Activated gamma-delta T cell (primary cell): ENCODE measurements around the gene ZFPM1.

Experiments used
- DNase-seq: peaks from one replicate; lab custom pipeline; 2025; lab: John Stamatoyannopoulos, UW

The ZFPM1 gene

GRCh38 chr16:88526906-88527185 lies 73.8 kb downstream of the ZFPM1 start:
- no peak for DNase-seq

GRCh38 chr16:88527186-88527936 lies 74.3 kb downstream of the ZFPM1 start:
- DNase-seq, result peak; percentile 39

GRCh38 chr16:88527937-88528743 lies 75.1 kb downstream of the ZFPM1 start:
- DNase-seq, result no peak

- no peak for DNase-seq
These were observed 75.8 kb downstream of the ZFPM1 start for GRCh38 chr16:88528902-88529318.

DNA sequence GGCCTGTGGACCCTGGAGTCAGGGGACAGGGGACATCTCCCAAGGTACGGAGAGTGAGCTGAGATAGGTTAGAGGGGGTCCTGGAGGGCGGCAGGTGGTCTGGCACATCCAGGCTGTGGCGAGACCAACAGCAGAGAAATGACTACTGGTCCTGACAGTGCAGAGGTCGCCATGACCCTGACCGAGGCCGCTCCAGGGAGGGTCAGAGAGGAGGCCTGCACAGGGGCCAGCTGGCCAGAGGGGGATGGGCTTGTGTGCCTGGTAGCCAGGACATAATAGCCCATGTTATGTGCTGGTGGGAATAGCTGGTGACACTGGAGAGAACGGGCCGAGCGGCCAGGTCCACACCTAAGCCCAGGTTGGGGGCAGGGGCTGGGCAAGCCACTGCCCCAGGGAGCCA lies 76.5 kb downstream of the ZFPM1 start:
- no peak for DNase-seq

GRCh38 chr16:88530051-88530857 lies 77.2 kb downstream of the ZFPM1 start:
- DNase-seq, result no peak

DNA sequence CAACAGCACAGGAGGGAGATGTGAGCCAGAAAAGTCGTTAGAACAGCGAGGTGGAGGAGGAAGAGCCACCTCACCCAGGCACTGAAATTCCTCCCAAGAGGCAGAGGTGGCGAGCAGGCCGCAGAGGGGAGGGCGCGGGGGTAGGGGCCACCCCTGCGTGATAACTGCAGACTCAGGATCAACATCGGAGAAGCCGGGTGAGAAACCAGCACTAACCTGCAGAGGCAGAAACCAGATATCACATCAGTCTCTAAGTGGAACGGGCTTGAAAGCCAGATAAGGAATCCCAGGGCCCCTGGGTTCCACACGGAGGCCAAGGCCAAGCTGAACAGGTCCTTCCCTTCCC lies 77.8 kb downstream of the ZFPM1 start:
- no peak for DNase-seq

DNA sequence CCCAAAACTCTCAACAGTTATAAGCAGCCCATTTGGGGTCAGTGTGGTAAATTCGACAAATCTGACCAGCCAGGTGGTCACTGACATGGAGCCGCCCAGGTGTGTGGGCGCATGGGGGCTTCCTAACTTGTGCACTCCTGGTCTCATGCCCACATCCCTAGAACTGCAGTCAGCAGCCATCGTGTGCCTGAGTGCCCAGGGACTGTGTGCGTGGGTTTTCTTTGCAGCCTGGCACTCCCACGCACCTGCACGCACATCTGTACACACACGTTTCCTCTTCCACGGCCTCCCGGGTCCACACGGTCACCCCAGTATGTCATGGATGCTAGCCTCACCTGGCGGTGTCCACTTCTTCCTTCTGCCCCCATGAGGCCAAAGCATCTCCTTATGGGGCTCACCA lies 78.3 kb downstream of the ZFPM1 start:
- no peak for DNase-seq

- DNase-seq, result no peak
These were observed 78.9 kb downstream of the ZFPM1 start for GRCh38 chr16:88531931-88532433.

GRCh38 chr16:88532434-88533241 lies 79.6 kb downstream of the ZFPM1 start:
- DNase-seq, result no peak

- DNase-seq, result no peak
These were observed 80.4 kb downstream of the ZFPM1 start for GRCh38 chr16:88533381-88533917.

DNA sequence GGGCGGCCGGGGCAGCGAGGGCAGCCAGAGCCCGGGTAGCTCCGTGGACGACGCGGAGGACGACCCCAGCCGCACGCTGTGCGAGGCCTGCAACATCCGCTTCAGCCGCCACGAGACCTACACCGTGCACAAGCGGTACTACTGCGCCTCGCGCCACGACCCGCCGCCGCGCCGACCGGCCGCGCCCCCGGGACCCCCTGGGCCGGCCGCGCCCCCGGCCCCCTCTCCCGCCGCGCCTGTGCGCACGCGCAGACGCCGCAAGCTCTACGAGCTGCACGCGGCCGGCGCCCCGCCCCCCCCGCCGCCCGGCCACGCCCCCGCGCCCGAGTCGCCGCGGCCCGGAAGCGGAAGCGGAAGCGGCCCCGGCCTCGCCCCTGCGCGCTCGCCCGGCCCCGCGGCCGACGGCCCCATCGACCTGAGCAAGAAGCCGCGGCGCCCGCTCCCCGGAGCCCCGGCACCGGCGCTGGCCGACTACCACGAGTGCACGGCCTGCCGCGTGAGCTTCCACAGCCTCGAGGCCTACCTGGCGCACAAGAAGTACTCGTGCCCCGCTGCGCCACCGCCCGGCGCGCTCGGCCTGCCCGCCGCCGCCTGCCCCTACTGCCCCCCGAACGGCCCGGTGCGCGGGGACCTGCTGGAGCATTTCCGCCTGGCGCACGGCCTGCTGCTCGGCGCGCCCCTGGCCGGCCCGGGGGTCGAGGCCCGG lies 81.0 kb downstream of the ZFPM1 start:
- peak; percentile 72 for DNase-seq

DNA sequence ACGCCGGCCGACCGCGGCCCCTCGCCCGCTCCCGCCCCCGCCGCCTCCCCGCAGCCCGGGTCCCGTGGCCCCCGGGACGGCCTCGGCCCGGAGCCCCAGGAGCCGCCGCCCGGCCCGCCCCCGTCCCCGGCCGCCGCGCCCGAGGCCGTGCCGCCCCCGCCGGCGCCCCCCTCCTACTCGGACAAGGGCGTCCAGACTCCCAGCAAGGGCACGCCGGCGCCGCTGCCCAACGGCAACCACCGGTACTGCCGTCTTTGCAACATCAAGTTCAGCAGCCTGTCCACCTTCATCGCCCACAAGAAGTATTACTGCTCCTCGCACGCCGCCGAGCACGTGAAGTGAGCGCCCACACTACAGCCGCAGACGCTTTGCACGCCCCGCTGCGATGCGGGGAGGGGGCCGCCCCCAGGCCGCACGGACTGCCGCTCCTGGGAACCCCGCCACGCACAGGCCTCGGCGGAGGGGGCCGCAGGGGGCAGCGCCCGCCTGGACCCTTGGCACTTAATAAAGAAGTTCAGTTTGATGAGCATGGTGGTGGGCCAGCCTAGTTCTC lies 81.6 kb downstream of the ZFPM1 start:
- no peak for DNase-seq

- DNase-seq, result no peak
These were observed 82.2 kb downstream of the ZFPM1 start for GRCh38 chr16:88535191-88535856.

DNA sequence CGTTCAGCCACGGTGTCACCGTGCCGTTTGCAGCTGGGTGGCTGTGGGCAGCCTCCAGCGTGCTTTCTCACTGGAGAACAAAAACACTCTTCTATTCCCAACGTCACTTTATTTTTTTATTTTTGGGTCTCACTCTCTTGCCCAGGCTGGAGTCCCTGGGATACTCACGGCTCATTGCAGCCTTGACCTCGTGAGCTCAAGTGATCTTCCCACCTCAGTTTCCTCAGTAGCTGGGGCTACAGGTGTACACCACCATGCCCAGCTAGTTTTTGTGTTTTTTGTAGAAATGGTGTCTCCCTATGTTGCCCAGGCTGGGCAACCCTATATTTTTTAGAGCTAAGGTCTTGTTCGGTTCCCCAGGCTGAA lies 82.8 kb downstream of the ZFPM1 start:
- no peak for DNase-seq

DNA sequence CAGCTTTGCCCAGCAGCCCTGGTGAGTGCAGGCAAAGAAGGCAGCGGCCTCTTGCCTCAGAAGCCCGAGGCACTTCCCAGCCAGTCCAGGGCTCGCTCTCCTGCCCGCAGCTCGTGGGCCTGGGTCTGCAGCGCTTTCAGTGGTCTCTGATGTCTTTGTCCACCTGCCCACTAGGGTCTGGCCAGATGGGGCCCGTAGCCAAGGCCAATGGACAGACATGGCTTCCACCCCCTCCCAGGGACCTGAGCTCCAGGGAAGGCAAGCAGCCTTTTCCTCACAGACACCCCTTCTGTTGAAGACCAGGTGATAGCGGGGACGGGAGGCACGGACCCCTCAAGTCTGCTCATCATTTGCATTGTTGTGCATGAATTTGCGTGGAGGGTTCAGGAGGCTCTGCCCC lies 83.4 kb downstream of the ZFPM1 start:
- no peak for DNase-seq

DNA sequence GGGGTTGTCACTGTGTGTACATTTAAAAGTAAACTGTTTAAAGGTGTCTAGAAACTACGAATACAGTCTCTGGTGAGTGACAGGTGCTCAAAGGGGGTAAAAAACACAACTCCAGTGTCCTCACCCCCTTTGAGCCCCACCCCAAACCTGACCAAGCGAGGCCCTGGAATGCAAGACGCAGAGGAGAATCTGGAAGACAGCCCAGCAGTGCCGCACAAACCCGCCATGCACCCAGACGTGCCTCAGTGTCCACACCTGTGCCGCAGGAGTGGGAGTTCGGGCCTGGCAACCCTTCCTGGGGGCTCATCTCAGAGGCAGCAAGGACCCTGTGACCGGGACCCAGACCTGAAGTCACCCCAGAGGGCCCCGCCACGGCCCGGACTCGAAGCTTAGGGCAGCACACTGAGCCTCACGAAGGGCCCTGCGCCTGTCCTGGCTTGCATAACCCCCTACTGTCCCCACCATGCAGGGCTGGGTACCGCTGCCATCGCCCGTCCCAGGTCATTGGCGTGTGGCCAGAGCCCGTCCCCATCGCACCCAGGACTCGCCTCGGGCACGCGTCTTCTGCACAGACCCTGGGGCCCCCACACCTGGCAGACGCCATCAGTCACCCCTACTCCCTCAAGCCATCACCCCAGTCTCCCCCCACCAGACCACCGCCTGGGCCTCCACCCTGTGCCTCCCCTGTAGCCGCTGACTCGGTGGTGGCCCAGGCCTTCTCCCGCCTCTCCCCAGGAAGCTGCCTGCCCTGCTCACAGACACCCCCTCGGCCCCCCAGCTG lies 84.1 kb downstream of the ZFPM1 start:
- DNase-seq, result no peak

DNA sequence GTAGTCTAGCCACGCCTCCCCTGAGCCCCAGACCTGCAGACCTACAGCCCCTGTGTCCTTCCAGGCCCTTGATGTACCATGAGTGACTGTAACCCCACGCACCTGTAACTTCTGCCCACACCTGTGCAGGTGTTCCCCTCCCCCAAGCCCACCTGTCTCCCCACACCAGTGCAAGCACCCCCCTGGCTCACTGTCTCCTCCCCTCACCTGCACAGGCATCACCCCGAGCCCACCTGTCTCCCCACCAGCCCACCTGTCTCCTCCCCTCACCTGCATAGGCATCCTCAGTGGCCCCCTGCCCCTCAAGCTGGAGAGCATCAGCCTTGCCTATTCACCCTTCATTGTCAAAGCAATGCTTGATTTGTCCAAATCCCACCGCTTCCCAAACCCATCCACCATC lies 84.8 kb downstream of the ZFPM1 start:
- no peak for DNase-seq

DNA sequence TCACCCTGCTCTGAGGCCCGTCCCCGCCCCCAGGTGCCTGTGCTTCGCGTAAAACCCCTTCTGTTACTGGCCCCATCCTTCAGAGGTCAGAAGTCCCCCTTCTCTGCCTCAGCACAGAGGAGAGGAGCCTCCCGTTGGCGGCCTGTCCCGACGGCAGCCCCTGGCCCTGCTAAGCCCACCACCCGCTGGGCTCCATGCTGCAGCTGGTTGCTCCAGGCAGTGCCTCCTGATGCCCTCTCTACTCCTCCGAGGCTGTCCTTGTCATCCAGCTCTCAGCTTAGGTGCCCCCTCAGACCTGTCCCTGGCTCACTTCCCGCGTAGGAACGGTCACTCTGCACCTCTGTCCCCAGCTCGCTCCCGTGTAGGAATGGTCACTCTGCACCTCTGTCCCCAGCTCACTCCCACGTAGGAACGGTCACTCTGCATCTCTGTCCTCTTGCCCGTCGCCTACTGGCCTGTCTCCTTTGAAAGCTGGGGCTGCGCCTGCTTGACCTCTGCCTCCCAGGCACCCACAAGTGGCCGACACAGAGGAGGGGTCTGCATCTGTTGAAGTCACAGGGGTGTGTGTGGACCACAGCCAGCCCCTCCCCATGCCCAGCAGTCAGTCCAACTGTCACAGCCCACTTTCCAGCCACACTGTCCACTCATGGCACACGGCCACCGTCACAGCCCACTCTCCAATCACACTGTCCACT lies 85.4 kb downstream of the ZFPM1 start:
- DNase-seq, result no peak
